Measurements from ENCODE around the gene HOMER2.
"Not testable (repeated sequence)": the region's sequence is repeated elsewhere in the genome, so short reads cannot be mapped to it uniquely, and the experiment has no call there.

Gene HOMER2

DNA sequence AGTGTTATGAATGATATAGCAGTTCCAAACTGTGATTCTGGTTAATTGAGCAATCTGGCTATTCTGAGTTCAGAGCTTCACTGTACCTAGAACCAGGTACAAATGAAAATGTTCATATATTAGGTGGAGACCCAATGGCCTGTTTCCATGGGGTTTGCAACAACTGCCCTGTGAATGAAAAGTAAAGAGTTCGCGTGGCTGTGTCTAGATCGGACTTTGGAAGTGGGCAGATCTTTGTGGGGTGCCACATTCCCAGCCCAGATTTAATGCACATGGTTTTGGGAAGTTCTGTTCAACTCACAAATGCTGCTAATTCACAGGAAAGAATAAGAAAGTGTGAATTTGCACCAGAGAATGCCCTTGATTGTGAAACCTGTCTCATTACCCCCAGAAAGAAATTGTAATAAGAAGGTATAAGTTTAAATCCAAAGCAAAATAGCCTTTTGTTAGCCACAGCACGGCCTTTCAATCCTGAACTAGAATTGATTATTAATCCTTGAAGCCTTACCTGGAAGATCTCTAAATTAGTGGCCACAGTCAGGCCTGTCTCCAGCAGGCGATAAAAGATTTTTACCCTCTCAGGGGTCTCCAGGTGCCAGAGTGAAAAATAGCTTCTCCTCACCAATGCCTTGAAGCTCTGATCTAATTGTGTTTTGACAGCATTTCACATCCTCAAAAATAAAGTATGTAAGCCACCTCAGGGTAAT lies 120.5 kb downstream of the HOMER2 start:
- no peak for DNase-seq (ENCODE audit: low read depth)

- DNase-seq (ENCODE audit: low read depth), result no peak
Observed at GRCh38 chr15:82830427-82831173, 121.9 kb downstream of the HOMER2 start.

- no peak for DNase-seq (ENCODE audit: low read depth)
Observed at GRCh38 chr15:82829234-82829633, 123.3 kb downstream of the HOMER2 start.

GRCh38 chr15:82828075-82828474 lies 124.4 kb downstream of the HOMER2 start:
- DNase-seq (ENCODE audit: low read depth), result no peak

DNA sequence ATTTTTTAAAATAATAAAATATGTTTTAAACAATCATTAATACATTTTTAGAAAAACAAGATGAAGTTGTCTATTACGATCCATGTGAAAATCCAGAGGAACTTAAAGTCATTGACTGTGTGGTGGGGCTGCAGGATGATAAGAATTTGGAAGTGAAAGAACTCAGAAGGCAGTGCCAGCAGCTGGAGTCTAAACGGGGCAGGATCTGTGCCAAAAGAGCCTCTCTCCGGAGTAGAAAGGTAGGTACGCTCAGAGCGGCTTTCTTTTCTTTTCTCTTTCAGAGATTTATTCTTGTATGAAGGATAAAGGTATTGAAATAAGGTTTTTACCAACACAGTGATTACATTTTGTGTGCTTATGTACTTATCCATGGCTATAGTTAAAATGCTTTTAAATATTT lies 129.5 kb downstream of the HOMER2 start:
- DNase-seq (ENCODE audit: low read depth), result no peak

- DNase-seq (ENCODE audit: low read depth), result not testable (repeated sequence)
Observed at GRCh38 chr15:82821851-82822250, 130.7 kb downstream of the HOMER2 start.

GRCh38 chr15:82821396-82821795 lies 131.1 kb downstream of the HOMER2 start:
- not testable (repeated sequence) for DNase-seq (ENCODE audit: low read depth)

GRCh38 chr15:82820128-82820527 lies 132.4 kb downstream of the HOMER2 start:
- no peak for DNase-seq (ENCODE audit: low read depth)

DNA sequence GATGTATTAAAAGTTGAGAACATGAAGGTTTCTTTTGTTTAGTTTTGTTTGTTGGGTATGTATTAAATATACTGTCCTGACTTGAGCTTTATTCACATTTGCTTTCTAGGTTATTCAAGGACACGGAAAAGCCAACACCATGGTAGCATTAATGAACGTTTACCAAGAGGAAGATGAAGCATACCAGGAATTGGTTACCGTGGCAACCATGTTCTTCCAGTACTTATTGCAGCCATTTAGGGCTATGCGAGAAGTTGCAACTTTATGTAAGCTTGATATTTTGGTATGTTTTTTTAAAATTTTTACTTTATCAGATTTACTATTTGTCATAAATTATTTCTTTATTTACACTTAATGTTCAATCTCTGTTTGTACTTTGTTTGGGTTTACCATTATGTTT lies 139.5 kb downstream of the HOMER2 start:
- DNase-seq (ENCODE audit: low read depth), result no peak

DNA sequence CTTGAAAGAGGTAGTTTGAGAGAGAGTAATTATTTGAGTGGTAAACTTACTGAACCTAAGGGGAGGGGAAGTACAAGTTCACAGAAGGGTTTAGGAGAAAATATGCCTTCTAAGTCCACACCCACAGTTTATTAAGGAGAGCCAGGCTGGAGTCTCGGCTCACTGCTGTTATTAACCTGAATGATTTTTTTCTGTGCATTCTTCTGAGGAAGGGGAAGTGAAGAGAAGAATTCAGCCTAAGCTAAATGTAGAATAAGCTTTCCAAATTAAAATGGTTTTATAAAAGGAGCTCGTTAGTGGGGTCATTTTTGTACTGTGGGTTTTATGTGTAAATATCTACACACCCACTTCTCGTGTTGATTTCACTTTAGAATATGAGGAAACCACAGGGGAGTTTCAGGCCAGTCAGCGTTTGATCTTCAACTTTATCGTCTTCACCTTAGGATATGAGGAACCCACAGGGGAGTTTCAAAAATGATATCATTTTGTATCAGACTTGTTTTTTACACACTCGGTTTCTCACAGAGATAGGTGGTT lies 141.6 kb downstream of the HOMER2 start:
- no peak for DNase-seq (ENCODE audit: low read depth)

- peak; percentile 4 for DNase-seq (ENCODE audit: low read depth)
Observed at GRCh38 chr15:82810061-82810889, 142.2 kb downstream of the HOMER2 start.

DNA sequence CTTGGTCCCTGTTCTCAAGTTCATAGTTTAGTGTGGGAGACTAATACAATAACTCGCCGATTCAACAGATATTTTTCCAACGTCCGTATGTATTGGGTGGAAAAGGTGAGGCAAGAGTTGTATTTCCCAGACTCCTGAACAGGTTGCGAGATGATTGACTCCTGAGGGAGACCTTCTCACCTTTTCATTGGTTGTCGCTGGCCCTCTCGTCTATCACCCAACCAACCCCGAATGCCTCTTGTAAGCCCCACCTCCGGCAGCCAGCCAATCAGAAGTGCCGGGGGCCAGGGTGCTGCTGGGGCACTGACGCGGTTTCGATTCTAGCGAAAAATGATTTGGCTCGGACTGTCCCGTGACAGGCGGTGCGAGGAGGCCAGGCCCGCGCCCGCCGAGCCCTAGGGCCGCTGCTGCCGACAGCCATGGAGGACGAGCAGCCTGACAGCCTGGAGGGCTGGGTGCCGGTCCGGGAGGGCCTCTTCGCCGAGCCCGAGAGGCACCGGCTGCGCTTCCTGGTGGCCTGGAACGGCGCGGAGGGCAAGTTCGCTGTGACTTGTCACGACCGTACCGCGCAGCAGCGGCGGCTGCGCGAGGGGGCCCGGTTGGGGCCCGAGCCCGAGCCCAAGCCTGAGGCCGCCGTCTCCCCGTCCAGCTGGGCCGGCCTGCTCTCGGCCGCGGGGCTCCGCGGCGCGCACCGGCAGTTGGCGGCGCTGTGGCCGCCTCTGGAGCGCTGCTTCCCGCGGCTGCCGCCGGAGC lies 143.0 kb downstream of the HOMER2 start, which contains the start of gene WHAMM:
TSS of gene WHAMM (plus strand) at position 321 of the 753 bp plus-strand sequence. CDS start at position 420, 99 bp downstream.
- DNase-seq (ENCODE audit: low read depth), result peak; percentile 91

GRCh38 chr15:82808634-82809041 lies 143.9 kb downstream of the HOMER2 start:
- DNase-seq (ENCODE audit: low read depth), result no peak

GRCh38 chr15:82807920-82808633 lies 144.4 kb downstream of the HOMER2 start:
- no peak for DNase-seq (ENCODE audit: low read depth)

GRCh38 chr15:82805994-82806406 lies 146.5 kb downstream of the HOMER2 start, which contains the start of gene FSD2:
TSS of gene FSD2 (minus strand) at chr15:82806069. CDS start at chr15:82787390, 18,679 bp downstream.
- DNase-seq (ENCODE audit: low read depth), result no peak

- DNase-seq (ENCODE audit: low read depth), result no peak
Observed at GRCh38 chr15:82804575-82804949, 148.0 kb downstream of the HOMER2 start.

GRCh38 chr15:82803793-82804574 lies 148.5 kb downstream of the HOMER2 start:
- no peak for DNase-seq (ENCODE audit: low read depth)

- DNase-seq (ENCODE audit: low read depth), result no peak
Observed at GRCh38 chr15:82802497-82802896, 150.0 kb downstream of the HOMER2 start.

GRCh38 chr15:82799183-82799841 lies 153.2 kb downstream of the HOMER2 start:
- DNase-seq (ENCODE audit: low read depth), result no peak
